ENCODE measurements around the gene RILPL2.
"Not testable (repeated sequence)": the region's sequence is repeated elsewhere in the genome, so short reads cannot be mapped to it uniquely, and the experiment has no call there.

The RILPL2 gene

DNA sequence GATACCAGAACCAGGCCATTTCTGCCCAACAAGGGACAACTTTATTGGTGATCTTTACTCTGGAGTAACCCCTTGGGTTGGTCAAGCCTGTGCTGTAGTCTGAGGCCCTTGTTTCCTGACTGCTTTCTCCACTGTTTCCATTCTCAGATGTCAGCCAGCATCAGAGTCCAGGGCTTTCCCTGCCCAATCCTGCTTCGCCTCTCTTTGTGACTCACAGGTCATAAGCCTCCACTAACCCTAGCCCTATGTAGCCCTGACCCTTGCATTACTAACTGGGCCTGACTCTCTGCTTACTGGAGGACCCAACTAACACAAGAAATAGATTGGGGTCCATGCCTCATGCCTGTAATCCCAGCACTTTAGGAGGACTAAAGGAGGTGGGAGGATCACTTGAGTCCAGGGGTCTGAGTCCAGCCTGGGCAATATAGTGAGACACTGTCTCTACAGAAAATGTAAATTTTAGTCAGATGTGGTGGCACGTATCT is 12.8 kb upstream of the RILPL2 start:
- no peak for DNase-seq

DNA sequence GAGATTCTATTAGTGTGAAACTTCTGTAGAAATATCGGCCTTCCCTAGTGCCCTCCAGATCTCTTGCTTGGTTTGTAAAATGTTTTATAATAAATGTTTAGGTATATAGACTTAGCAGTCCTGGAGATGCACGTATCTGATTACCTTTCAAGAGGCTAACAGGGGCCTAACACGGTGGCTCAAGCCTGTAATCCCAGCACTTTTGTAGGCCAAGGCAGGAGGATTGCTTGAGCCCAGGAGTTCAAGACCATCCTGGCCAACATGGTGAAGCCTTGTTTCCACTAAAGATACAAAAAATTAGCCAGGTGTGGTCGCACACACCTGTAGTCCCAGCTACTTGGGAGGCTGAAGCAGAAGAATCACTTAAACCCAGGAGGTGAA is 9.8 kb upstream of the RILPL2 start:
- no peak for DNase-seq

DNA sequence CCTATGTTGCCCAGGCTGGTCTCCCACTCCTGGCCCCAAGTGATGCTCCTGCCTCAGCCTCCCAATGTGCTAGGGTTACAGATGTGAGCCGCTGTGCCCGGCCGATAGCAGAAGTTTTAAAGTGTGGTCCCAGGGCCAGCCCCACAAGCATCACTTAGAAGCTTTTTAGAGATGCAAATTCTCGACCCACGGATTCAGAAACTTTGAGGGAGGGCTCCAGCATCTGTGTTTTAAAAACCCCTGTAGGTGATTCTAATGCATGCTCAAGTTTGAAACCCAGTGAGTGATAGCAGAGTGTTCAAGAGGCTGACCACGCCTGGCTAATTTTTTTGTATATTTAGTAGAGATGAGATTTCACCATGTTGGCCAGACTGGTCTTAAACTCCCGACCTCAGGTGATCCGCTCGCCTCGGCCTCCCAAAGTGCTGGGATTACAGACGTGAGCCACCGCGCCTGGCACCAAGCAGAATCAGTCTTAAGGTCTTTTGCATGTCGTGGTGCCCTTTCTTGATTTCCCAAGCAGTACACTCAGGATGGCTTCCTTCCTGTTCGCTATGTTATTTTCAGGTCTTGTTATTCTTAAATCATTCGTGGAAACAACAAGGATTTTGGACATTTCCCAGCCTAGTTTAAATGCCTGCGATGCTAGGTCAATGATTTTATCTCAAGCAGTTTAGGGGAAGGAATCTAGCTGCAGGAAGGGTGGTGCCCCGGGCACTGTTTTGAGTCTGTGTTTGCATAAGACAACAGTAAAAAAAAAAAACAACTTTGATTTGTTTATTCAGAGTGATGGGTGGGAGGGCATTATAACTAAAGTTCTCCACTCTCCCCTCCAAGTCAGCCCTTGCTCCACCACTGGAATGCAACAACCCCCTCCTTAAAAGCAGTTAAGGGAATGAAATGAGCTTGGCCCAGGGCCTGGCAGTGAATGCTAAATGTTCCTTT is 9.2 kb upstream of the RILPL2 start:
- no peak for DNase-seq

DNA sequence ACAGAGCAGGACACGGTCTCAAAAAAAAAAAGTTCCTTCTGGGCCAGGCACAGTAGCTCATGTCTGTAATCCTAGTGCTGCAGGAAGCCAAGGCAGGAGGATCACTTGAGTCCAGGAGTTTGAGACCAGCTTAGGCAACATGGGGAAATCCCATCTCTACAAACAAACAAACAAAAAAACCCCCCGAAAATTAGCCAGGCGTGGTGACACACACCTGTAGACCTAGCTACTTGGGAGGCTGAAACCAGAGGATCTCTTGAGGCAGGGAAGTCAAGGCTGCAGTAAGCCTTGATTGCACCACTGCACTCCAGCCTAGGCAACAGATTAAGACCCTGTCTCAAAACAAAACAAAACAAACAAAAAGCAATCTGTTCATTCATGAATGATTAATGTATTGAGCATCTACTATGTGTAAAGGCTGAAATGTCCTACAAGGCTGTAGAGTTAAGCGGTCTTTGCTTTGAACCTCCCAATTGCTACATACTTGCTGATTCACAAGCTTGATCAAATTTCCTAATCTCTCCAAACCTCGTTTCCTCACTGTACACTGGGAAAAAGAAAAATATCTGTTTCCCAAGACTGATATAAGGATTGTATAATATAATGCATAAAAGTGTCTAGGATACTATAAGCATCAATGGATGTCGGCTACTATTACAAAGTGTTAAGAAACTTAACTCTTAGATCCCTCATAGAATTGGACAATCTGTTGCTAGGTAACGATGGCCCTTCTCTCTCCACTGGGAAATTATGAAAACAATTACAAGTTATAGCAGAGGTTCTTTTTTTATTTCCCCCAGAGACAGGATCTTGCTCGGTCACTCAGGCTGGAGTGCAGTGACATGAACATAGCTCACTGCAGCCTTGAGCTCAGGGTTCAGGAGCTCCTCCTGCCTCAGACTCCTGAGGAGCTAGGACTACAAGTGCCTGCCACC is 7.9 kb upstream of the RILPL2 start:
- no peak for DNase-seq

DNA sequence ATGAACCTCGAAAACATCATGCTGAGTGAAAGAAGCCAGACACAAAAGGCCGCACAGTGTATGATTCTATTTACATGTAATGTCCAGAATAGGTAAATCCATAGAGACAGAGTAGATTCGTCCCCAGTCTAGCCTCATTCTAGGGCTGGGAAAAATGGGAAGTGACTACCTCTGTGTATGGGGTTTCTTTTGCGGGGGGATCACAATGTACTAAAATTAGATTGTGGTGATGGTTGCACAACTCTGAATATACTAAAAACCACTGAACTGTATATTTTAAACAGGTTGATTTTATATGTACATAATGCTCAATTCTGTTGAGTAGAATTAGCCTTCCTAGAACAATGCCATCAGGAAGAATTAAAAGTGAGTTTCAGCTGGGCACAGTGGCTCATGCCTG is 6.3 kb upstream of the RILPL2 start:
- no peak for DNase-seq

DNA sequence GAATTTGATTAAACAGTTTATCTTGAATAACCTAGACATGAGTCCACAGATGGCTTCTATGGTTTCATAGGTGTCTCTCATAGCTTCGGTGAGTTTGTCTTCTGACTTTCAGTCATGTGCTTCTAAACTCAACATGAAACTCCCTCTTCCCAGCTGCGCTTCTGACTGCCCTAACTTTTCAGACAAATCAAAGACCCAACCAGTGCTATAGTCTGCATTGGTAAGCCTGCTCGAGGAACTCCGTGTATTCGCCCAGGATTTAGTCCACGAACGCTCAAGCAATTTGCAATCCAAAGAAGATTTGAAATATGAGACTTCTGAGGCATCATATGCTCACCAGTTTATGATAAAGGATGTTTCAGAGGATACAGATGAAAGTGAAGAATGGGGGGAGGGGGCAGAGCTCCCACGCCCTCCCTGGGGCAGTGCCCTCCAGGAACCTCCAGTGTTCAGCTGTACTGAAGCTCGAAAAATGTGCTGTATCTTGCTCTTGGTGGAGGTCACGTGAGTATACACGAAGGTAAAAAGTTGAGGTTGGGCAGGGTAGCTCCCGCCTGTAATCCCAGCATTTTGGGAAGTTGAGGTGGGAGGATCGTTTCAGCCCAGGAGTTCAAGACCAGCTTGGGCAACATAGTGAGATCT is 5.2 kb upstream of the RILPL2 start:
- DNase-seq: no peak

DNA sequence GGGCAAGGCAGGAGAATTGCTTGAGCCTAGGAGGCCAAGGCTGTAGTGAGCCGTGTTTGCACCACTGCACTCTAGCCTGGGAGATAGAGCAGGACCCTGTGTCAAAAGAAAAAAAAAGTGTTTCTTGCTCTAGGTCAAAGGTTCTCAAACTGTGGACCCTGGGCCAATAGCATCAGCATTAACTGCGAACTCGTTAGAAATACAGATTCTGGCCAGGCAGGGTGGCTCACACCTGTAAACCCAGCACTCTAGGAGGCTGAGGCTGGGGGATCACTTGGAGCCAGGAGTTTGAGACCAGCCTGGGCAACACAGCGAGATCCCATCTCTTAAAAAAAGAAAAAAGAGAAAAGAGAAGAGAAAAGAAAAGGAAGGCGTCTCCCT is 858 bp downstream of the RILPL2 start:
- DNase-seq: no peak

DNA sequence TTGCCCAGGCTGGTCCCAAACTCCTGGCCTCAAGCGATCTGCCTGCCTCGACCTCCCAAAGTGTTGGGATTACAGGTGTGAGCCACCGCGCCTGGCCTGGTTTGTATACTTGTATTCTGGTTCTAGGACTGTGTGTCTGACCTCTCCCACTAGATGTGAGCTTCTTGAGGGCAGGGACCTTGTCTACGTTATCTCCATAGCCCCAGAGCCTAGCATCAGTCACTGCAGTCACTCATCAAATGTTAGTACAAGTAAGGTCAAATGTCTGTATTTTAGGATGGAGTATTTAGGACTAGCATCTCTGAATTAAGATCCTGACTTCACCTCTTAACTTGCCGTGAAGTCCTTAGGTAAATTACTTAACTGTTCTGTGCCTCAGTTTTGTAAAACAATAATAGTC is 2.9 kb downstream of the RILPL2 start:
- no peak for DNase-seq

DNA sequence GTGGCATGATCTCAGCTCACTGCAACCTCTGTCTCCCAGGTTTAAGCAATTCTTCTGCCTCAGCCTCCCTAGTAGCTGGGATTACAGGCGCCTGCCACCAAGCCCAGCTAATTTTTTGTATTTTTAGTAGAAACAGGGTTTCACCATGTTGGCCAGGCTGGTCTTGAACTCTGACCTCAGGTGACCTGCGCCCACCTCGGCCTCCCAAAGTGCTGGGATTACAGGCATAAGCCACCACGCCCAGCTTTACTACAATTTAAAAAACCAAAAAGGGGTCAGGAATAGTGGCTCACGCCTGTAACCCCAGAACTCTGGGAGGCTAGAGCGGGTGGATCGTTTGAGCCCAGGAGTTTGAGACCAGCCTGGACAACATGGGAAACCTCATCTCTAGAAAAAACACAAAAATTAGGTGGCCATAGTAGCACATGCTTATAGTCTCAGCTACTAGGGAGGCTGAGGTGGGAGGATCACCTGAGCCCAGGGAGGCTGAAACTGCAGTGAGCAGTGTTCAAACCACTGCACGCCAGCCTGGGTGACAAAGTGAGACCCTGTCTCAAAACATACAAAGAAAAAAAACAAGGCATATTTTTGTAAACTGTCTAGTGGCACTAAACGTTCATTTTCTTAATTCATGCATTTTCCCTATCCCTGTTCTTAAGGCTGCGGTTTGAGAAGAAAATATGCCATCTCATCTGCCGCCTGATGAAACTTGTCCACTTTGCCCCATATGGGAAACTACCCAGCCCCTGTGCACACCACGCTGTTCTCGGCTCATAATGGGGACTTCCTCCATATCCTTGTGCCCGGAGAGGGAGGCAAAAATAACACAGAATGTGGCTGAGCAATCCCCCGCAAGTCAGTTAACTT is 4.3 kb downstream of the RILPL2 start:
- not testable (repeated sequence) for DNase-seq

DNA sequence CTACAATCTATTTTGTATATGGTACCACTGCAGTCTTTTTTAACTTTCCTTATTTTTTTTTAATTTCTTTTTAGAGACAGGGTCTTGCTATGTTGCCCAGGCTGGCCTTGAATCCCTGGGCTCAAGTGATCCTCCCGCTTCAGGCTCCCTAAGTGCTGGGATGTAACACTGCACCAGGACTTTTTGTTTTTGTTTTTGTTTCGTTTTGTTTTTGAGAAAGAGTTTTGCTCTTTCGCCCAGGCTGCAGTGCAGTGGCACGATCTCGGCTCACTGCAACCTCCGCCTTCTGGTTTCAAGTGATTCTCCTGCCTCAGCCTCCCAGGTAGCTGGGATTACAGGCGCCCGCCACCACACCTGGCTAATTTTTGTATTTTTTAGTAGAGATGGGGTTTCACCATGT is 7.4 kb downstream of the RILPL2 start:
- DNase-seq: not testable (repeated sequence)

DNA sequence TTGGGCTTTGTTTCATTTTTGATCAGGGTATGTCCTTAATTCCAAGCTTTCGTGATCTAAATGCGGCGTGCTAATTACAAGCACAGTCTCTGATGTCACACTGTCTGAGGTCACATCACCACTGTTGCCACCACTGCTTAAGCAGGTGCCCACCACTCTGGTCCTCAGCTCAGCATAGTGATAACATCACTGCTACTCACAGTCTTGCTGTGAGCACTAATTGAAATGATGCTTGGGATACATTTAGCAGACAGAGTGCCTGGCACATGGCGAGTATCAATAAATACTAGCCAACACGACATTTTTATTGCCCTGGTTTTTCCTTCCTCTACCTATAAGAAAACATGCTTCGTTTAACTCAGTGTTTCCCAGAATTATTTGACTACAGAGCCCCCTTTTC is 7.9 kb downstream of the RILPL2 start:
- DNase-seq: no peak

DNA sequence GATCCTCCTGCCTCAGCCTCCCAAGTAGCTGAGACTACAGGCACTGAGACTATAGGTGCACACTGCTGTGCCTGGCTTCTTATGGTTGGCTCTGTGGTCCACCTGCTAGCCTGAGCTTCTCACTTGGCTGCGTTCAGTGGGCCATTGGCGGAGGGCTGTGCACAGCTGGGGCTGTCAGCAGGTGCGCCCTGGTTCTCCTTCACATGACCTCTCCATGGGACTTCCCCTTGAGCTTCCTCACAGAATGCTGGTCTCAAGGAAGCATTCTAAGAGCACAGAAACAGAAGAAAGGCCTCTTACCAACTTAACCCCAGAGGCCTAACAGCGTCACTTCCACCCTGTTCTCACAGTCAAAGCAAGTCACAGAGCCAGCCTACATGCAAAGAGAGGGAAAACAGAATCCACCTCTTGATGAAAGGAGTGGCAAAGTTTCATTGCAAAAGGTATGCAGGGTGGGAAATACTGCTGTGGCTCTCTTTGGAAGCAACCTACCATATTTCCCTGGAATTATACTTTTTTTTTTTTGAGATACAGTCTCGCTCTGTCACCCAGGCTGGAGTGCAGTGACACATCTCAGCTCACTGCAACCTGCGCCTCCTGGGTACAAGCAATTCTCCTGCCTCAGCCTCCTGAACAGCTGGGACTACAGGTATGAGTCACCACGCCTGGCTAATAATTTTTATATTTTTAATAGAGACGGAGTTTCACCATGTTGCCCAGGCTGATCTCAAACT is 9.3 kb downstream of the RILPL2 start:
- DNase-seq: no peak

DNA sequence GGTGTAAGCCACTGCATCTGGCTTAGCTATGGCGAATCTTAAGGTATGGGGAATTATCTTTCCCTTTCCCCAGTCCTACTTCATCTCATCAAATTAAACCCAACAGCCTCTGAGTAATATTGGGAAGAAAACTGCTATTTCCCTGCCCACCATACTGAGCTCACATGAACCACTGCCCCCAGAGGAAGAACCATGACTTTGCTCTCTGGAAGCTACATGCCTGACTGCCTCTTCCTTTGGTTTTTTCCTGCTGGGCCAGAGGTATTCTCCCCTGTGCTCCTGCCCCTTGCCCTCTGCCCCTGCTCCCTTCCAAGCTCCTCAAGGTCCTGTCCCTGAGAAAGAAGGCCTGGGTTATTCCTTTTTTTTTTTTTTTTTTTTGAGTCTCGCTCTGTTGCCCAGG is 15.2 kb downstream of the RILPL2 start:
- no peak for DNase-seq

DNA sequence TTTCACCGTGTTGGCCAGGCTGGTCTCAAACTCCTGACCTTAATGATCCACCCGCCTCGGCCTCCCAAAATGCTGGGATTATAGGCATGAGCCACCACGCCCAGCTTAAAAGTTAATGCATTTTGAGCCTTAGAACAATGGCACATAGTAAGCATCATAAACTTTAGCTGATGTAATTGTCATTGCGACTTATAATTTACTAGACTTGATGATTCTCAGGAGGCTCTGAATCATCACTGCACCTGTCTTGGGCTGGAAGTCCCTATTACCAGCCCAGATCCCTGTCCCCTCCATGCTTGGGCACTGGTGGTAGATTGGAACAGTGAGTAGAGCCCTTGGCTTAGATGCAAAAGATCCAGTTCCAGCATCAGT is 26.5 kb downstream of the RILPL2 start:
- no peak for DNase-seq

DNA sequence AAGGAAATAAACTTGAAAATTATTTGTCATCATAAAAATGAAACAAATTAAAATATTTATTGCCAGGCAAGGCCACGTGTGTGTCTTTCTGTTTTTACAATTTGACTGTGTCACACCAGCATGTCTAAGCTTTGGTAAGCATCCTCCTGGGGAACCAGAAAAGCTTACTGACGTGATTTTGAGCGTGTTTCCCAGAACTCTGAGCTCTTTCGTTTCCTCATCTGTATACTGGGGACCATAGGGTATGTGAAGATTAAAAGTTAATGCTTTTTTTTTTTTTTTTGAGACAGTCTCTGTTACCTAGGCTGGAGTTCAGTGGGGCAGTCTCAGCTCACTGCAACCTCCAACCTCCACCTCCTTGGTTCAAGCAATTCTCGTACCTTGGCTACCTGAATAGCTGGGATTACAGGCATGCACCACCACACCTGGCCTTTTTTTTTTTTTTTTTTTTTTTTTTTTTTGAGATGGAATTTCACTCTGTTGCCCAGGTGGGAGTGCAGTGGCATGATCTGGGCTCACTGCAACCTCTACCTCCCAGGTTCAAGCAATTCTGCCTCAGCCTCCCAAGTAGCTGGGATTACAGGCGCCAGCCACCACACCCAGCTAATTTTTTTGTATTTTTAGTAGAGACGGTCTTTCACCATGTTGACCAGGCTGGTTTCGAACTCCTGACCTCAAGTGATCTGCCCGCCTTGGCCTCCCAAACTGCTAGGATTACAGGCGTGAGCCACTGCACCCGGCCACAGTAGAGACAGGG is 27.0 kb downstream of the RILPL2 start:
- DNase-seq: not testable (repeated sequence)

DNA sequence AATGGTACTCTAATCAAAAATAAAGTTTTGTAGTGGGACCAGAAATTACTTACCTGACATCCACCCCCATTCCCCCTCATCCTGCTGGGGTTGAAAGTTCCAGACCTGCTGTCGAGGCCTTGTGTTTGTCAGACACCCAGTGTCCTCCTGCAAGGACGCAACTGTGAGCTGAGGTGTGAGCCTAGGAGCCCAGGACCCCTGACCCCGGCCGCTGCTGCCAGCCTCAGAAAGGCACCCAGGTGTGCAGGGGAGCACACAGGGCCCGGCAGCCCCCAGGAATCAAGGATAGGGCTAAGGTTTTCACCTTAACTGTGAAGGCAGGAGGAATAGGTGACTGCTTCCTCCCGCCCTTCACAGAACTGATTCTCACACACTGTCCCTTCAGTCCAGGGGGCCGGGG is 27.9 kb downstream of the RILPL2 start:
- DNase-seq: not testable (repeated sequence)

DNA sequence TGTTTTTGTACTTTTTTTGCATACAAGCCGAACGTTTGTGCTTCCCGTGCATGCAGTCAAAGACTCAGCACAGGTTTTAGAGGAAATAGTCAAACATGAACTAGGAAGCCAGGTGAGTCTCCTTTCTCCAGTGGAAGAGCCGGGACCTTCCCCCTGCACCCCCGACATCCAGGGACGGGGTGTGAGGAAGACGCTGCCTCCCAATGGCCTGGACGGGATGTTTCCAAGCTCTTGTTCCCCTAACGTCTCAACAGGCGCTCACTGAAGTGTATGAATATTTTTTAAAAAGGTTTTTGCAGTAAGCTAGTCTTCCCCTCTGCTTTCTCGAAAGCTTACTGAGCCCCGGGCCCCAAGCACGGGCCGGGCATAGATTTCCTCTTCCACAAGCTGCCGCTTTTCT is 28.6 kb downstream of the RILPL2 start:
- DNase-seq: not testable (repeated sequence)

DNA sequence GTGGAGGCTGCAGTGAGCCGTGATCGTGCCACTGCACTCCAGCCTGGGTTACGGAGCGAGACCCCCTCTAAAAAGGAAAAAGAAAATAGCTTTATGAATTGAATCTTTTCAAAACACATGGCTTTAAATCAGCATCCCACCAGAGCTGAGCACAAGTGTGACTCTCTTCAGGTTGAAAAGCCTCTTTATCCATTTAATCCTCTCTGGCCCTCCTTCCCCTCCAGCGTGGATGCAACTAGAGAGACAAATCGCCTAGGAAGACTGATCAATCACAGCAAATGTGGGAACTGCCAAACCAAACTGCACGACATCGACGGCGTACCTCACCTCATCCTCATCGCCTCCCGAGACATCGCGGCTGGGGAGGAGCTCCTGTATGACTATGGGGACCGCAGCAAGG is 29.2 kb downstream of the RILPL2 start:
- DNase-seq: not testable (repeated sequence)

DNA sequence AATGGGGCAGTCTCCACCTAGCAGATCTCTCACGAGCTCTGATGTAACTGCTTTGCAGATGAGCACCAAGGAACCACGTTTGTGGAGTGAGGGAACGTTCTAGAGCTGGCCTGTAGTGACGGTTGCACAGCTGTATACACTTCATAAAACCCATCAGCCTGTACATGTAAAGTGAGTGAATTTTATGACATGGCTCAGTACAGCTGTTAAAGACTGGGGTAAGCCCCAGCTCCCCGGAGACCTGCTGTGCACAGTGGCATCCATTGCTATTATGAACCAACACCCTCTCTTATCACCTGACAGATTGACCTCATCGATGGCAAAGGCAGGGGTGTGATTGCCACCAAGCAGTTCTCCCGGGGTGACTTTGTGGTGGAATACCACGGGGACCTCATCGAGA is 31.9 kb downstream of the RILPL2 start:
- no peak for DNase-seq
